Hematopoietic multipotent progenitor cell (in vitro differentiated cells): ENCODE data around the gene TBC1D22B. TPM values are rescaled to one million over a fixed set of nuclear protein-coding genes. Genes with fewer than 3 reads are reported as not detected.

Experiments
- DNase-seq, 3 donors: peaks; one replicate each; pipeline ENCODE4 v3.0.0-alpha.2; 2011 to 2015; ENCODE audit warnings: low read depth in 2 of 3, low spot score in 2 of 3
- small RNA-seq: library from RNA; depleted of rRNA; stranded (forward); fragments of <200 nt; gene quantifications from one replicate; pipeline ENCODE3, GENCODE V24; 2012
- total RNA-seq: library from RNA; depleted of rRNA; stranded (reverse); fragments of >200 nt; gene quantifications from one replicate; pipeline ENCODE4 v1.2.3, GENCODE V29; 2012

Gene TBC1D22B
- total RNA-seq, 1 donor = 10.0 TPM

- no peak for DNase-seq
Measured at GRCh38 chr6:37376078-37376743, 118.6 kb downstream of the TBC1D22B start.

GRCh38 chr6:37381579-37381978 is 124.0 kb downstream of the TBC1D22B start:
- peak; percentile 6 to 64 (median 51) for DNase-seq

Small RNAs within 50 kb of the gene (small RNA-seq; reads per million reads assigned to genes)
- gene AL096712.1 (not detected), gene RN7SL273P (not detected)

Other genes starting within 250 kb of the TBC1D22B start
- gene PIM1, start 87.6 kb upstream of the TBC1D22B start, total RNA-seq = 114 TPM
- gene TMEM217, start 372 bp downstream of the TBC1D22B start, total RNA-seq = 13.7 TPM
- 16.4 TPM for gene RNF8, start 96.2 kb downstream of the TBC1D22B start, total RNA-seq
- gene CMTR1, start 175.4 kb downstream of the TBC1D22B start, total RNA-seq = 33.4 TPM
- gene CCDC167, start 242.1 kb downstream of the TBC1D22B start, total RNA-seq = 7.0 TPM